GM19324 (cell line): ENCODE results near the gene SUGP1.

ENCODE experiments used
- ATAC-seq: cut with Tn5 transposase; IDR thresholded peaks from one replicate; pipeline ENCODE4 v1.9.1; 2021; ENCODE audit warnings: mild to moderate bottlenecking, moderate library complexity; ENCODE audit not compliant: unreplicated experiment, low FRiP score

SUGP1 gene

GRCh38 chr19:19304186-19304965 is 15.9 kb downstream of the SUGP1 start:
- ATAC-seq, result no peak

- ATAC-seq, result no peak
Measured at GRCh38 chr19:19303411-19303810, 16.9 kb downstream of the SUGP1 start.

GRCh38 chr19:19300613-19301012 is 19.7 kb downstream of the SUGP1 start:
- ATAC-seq, result no peak

- no peak for ATAC-seq
Measured at GRCh38 chr19:19297759-19298158, 22.6 kb downstream of the SUGP1 start.

GRCh38 chr19:19296953-19297689 is 23.2 kb downstream of the SUGP1 start:
- no peak for ATAC-seq

- ATAC-seq, result no peak
Measured at GRCh38 chr19:19294914-19295313, 25.4 kb downstream of the SUGP1 start.

GRCh38 chr19:19292607-19293006 is 27.7 kb downstream of the SUGP1 start:
- ATAC-seq, result no peak

GRCh38 chr19:19285686-19286085 is 34.6 kb downstream of the SUGP1 start:
- ATAC-seq, result no peak

- no peak for ATAC-seq
Measured at GRCh38 chr19:19280561-19280960, 39.7 kb downstream of the SUGP1 start.

- ATAC-seq, result no peak
Measured at GRCh38 chr19:19279853-19280252, 40.5 kb downstream of the SUGP1 start.

GRCh38 chr19:19279062-19279612 is 41.2 kb downstream of the SUGP1 start:
- no peak for ATAC-seq

GRCh38 chr19:19278315-19278714 is 42.0 kb downstream of the SUGP1 start:
- no peak for ATAC-seq

- no peak for ATAC-seq
Measured at GRCh38 chr19:19276851-19277250, 43.5 kb downstream of the SUGP1 start.

- no peak for ATAC-seq
Measured at GRCh38 chr19:19276386-19276785, 43.9 kb downstream of the SUGP1 start.

GRCh38 chr19:19274716-19275565 is 45.4 kb downstream of the SUGP1 start:
- ATAC-seq, result no peak

GRCh38 chr19:19274146-19274545 is 46.2 kb downstream of the SUGP1 start:
- no peak for ATAC-seq

- no peak for ATAC-seq
Measured at GRCh38 chr19:19271828-19272599, 48.3 kb downstream of the SUGP1 start.

- ATAC-seq, result no peak
Measured at GRCh38 chr19:19270749-19271571, 49.3 kb downstream of the SUGP1 start.
